Measurements from ENCODE around the gene FAM124A. TPM values are rescaled to one million over a fixed set of nuclear protein-coding genes. Genes with fewer than 3 reads are reported as not detected.
"Not testable (repeated sequence)": the region's sequence is repeated elsewhere in the genome, so short reads cannot be mapped to it uniquely, and the experiment has no call there.

FAM124A gene
- total RNA-seq, 3 donors from 2014 or later: 1.2 to 15.2 (median 2.1) TPM

DNA sequence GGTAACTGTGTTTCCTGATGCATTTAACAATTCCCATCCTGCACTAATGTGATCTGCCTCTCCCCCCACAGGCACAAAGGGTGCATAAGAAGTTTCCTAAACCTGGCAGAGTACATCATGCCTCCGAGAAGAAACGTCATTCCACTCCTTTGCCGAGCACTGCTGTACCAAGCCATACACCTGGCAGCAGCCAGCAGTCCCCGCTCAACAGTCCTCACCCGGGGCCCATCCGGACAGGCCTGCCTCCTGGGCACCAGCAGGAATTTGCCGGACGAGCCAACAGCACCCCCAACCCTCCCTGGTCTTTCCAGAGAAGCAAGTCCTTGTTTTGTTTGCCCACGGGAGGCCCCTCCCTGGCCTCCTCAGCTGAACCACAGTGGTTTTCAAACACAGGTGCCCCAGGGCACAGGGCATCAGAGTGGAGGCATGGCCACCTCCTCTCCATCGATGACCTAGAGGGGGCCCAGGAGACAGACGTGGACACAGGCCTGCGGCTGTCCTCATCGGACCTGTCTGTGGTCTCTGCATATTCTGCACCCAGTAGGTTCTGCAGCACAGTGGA, 58.3 kb downstream of the FAM124A start:
- no peak for DNase-seq
- H3K4me3 ChIP-seq: no peak overlapping the region
- H3K4me1 ChIP-seq (ENCODE audit: low read depth): no peaks in the 10 kb centered on the region
- intact Hi-C loops (cut with DNase I, micrococcal nuclease): loop anchor here in 1 of 2 donors (10.0 kb wide), 1 partner anchor 156 kb away; no protein-coding TSS in a partner anchor
- H3K9me3 ChIP-seq: no peaks in the 10 kb centered on the region
- H3K36me3 ChIP-seq (ENCODE audit: low read depth): no peaks in the 10 kb centered on the region
- no peak for ATAC-seq
- TF ChIP-seq, protein P1, sequence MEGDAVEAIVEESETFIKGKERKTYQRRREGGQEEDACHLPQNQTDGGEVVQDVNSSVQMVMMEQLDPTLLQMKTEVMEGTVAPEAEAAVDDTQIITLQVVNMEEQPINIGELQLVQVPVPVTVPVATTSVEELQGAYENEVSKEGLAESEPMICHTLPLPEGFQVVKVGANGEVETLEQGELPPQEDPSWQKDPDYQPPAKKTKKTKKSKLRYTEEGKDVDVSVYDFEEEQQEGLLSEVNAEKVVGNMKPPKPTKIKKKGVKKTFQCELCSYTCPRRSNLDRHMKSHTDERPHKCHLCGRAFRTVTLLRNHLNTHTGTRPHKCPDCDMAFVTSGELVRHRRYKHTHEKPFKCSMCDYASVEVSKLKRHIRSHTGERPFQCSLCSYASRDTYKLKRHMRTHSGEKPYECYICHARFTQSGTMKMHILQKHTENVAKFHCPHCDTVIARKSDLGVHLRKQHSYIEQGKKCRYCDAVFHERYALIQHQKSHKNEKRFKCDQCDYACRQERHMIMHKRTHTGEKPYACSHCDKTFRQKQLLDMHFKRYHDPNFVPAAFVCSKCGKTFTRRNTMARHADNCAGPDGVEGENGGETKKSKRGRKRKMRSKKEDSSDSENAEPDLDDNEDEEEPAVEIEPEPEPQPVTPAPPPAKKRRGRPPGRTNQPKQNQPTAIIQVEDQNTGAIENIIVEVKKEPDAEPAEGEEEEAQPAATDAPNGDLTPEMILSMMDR (IDR thresholded peaks at IDR 0.05): no peak

DNA sequence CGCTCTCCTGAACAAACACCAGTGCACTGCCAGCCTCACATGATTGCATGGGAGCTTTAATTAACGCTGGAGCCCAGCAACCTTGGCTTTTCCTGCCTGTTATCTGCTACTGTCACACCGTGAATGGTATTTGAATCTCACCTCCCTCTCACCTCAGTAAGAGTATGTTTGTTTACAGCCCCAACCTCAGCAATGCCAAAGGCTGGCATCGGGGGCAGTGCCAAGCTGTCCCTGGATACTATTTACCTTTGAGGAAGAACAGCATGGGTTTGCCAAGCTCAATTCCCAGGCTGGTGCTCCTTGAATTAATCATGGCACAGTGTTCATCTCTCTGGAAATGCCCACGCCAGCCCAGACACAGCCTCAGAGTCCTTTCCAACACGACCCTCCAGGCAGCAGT, 60.1 kb downstream of the FAM124A start:
- H3K4me1 ChIP-seq (ENCODE audit: low read depth): no peaks in the 10 kb centered on the region
- TF ChIP-seq, protein P1 (IDR thresholded peaks at IDR 0.05): no peak
- no peaks in the 10 kb centered on the region for H3K36me3 ChIP-seq (ENCODE audit: low read depth)
- no peak overlapping the region for H3K4me3 ChIP-seq
- ATAC-seq (no peak), DNase-seq (no peak)
- intact Hi-C loops (cut with DNase I, micrococcal nuclease): loop anchor here in 1 of 2 donors (10.0 kb wide), 1 partner anchor 158 kb away; no protein-coding TSS in a partner anchor
- H3K9me3 ChIP-seq: no peaks in the 10 kb centered on the region

DNA sequence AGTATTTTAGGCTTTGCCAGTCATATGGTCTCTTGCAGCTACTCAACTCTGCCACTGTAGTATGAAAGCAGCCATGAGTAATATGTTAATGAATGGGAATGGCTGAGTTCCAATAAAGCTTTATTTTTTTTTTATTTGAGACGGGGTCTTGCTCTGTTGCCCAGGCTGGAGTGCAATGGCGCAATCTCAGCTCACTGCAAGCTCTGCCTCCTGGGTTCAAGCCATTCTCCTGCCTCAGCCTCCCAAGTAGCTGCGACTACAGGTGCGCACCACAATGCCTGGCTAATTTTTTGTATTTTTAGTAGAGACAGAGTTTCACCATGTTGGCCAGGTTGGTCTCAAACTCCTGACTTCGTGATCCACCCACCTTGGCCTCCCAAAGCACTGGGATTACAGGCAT, 60.7 kb downstream of the FAM124A start:
- not testable (repeated sequence) for H3K9me3 ChIP-seq; H3K4me1 ChIP-seq (ENCODE audit: low read depth); DNase-seq; H3K36me3 ChIP-seq (ENCODE audit: low read depth); H3K4me3 ChIP-seq; ATAC-seq
- intact Hi-C loops (cut with DNase I, micrococcal nuclease): loop anchor here in 1 of 2 donors (10.0 kb wide), 1 partner anchor 158 kb away; no protein-coding TSS in a partner anchor

DNA sequence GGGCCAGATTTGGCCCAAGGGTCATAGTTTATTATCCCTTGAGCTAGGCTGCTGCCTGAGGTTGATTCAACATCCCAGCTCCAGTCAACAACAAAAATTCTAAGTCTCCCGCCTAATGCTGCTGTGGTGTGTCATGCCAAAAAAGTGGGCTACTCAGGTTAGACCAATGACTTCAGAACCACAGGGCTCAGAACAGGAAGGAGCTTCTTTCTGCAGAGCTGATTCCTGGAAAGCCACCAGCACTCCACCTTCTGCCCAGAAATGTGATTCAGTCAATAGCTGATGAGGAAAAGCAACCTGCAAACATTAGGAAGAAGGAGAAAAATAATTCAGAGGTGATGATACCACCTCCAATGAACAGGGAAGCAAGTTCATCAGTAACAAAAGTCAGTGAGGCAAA, 61.2 kb downstream of the FAM124A start:
- Histone ChIP-seq H3K4me1 (ENCODE audit: low read depth) (no peaks in the 10 kb centered on the region), H3K36me3 (ENCODE audit: low read depth) (no peaks in the 10 kb centered on the region), H3K4me3 (no peak overlapping the region), H3K9me3 (no peaks in the 10 kb centered on the region)
- TF ChIP-seq, protein P1 (IDR thresholded peaks at IDR 0.05): no peak
- DNase-seq (no peak), ATAC-seq (no peak)
- intact Hi-C loops (cut with DNase I, micrococcal nuclease): loop anchor here in 1 of 2 donors (10.0 kb wide), 1 partner anchor 159 kb away; no protein-coding TSS in a partner anchor

DNA sequence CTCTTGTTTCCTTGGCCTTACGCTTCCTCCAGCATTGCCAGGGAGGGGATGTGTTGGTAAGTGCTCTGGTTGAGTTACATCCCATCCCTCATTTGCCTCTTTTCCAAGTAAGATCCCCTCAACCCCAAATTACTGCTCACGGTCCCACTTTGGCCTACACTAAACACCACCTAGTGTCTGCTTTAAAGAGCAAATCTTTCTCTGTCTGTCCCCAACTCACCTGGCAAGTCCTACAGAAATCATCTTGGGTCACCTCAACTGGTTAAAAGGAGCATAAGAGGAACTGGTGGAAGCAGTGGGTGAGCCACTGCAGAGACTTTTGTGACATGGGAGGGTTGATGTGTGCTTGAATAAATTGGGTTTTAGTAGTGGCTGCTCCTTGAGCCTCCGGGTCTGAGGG, 62.1 kb downstream of the FAM124A start:
- H3K4me1 ChIP-seq (ENCODE audit: low read depth): no peaks in the 10 kb centered on the region
- no peak overlapping the region for H3K4me3 ChIP-seq
- intact Hi-C loops (cut with DNase I, micrococcal nuclease): loop anchor here in 1 of 2 donors (10.0 kb wide), 1 partner anchor 160 kb away; no protein-coding TSS in a partner anchor
- no peak for DNase-seq
- TF ChIP-seq, protein P1 (IDR thresholded peaks at IDR 0.05): no peak
- H3K9me3 ChIP-seq: no peaks in the 10 kb centered on the region
- no peak for ATAC-seq
- no peaks in the 10 kb centered on the region for H3K36me3 ChIP-seq (ENCODE audit: low read depth)

DNA sequence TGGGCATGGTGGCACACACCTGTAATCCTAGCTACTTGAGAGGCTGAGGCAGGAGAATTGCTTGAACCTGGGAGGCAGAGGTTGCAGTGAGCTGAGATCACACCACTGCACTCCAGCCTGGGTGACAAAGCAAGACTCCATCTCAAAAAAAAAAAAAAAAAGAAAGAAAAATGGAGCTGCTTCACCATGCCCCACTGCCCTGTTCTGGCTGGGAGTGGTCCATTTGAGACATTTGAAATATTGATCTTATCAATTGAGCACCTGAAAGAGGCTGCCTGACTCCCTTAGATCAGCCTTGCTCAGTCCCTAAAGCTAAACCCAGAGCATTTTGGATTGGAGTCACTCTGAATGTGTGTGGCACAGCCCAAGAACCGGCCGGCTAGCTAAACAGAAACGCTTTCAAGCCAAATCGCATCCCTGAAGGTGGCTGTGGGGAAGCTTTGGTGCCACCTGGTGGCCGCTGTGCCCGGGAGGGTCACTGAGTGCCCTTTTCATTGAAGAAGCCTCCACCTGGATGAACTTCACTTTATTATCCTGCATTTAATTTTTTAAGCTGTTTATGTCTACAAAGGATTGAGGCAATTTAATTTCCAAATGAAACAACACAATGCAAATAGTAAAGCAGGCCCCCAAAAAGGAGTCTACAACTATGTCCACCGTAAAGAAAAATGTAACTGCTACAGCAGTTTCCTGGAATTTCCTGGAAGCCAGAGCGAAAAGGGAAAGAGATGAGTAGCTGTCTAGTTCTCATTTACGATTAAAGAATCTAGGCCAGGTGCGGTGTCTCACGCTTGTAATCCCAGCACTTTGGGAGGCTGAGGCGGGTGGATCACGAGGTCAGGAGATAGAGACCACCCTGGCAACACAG, 64.2 kb downstream of the FAM124A start:
- H3K4me3 ChIP-seq: no peak overlapping the region
- ATAC-seq: peak; percentile 85
- TF ChIP-seq, protein P1 (IDR thresholded peaks at IDR 0.05): peak; percentile 76
- H3K36me3 ChIP-seq (ENCODE audit: low read depth): no peaks in the 10 kb centered on the region
- no peaks in the 10 kb centered on the region for H3K4me1 ChIP-seq (ENCODE audit: low read depth)
- DNase-seq: peak; percentile 64 to 89 (median 86)
- intact Hi-C loops (cut with DNase I, micrococcal nuclease): loop anchor here (5.0 to 10.0 kb wide), 3 partner anchors 64 to 162 kb away; partner anchors contain the start of gene FAM124A (in 1 of the 2)
- no peaks in the 10 kb centered on the region for H3K9me3 ChIP-seq
